Measurements from ENCODE around the gene DENND1A.

GRCh38 chr9:123864251-123864650 lies 65.7 kb downstream of the DENND1A start:
- no peak for TF ChIP-seq SUZ12 (IDR thresholded peaks at IDR 0.05; ENCODE audit: extremely low read depth, insufficient read depth, insufficient read length)
- TF ChIP-seq ZNF274 (IDR thresholded peaks at IDR 0.05; ENCODE audit: low read depth, low read length) = no peak
- no peak for TF ChIP-seq YY1 (IDR thresholded peaks at IDR 0.05; ENCODE audit: insufficient read depth, insufficient read length)

All from NT2/D1 (cell line).